Measurements from ENCODE around the gene RNASEH1.
"Not testable (repeated sequence)": the region's sequence is repeated elsewhere in the genome, so short reads cannot be mapped to it uniquely, and the experiment has no call there.

RNASEH1 gene

GRCh38 chr2:3589086-3589485, 31.0 kb upstream of the RNASEH1 start:
- no peak for DNase-seq (ENCODE audit: low spot score)

DNA sequence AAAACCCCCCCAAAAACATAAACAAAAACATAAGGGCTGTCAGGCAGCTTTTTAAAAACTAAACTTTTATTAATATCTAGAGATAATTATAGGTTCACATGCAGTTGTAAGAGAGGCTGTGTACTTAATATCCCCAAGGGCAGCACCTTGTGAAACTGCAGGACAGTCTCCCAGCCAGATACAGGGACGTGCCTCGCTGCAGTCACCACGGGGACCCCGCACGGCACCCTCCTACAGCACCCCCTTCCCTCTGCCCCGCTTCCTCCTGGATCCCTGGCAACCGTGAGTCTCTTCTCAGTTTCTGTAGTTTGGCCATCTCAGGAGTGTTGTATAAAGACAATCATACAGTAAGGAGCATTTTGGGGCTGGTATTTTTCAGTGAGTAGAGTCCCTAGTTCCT, 30.0 kb upstream of the RNASEH1 start:
- DNase-seq (ENCODE audit: low spot score), result no peak

DNA sequence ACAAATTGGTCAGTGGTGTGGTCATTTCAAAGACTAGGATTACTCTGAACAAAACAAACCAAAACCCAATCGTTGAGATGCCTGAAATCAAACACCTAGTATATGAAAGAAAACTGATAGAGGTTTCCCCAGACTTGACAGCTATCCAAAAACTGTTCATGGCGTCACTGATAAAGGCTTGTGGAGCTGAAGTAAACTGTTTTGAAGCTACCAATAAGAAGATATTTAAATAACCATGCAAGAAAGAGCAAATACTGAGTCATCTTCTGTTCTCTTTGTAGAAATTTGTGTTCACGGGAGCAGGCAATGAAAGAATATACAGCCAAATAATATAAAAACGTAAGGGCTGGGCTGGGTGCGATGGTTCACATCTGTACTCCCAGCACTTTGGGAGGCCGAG, 29.3 kb upstream of the RNASEH1 start:
- DNase-seq (ENCODE audit: low spot score), result no peak

- no peak for DNase-seq (ENCODE audit: low spot score)
These were observed 28.9 kb upstream of the RNASEH1 start for GRCh38 chr2:3587021-3587420.

DNA sequence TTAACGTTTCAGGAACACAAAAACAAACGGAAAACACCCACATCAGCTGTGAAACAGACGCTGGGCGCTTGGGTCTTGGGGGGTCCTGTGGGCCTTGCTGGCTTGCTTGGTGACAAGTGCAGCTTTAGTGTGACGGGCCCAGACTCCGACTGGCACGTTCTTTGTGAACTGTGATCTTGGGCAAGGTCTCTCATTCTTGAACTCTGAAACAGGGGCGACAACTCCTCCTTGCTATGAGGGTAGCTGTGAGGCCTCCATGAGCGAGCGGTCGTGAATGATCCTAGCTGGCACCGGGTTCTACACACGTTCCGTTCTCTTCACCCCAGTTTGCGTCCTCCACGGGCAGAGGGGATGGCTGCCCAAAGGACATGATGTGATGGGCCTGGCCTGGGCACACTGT, 28.1 kb upstream of the RNASEH1 start:
- DNase-seq (ENCODE audit: low spot score), result no peak

DNA sequence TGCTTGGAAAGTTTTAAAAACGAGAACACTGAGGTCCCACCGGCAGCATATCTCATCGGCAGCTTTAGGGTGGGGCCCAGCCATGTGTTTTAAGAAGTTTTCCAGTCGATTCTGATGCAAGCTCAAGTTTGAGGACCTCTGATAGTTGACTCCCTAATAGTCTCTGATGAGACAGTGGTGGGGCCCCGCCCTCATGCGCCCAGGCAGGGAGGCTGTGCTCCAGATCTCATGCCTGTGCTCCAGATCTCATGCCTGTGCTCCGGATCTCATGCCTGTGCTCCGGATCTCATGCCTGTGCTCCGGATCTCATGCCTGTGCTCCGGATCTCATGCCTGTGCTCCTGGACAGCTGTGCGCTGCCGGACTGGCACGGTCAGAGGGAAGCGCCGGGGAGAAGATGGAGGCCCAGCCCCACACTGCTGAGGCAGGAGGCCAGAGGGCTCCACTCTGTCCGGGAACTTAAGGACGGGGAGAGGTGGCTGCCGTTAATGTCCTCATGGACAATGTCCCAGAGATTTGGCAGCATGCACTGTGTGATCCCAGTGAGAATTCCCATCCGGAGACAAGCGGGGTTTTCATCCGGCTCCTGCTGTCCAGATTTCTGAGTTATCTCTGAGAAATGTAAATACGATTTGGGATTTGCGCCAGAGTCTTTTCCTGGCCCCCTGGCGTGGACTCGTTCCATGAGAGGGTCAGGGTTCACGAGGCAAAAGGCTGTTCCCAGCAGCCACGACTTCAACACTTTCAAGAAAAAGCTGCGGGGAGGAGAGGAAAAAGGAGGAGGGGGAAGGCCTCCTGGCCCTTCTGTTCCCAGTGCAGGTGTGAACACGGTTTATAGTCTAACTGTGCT, 27.4 kb upstream of the RNASEH1 start:
- no peak for DNase-seq (ENCODE audit: low spot score)

- DNase-seq (ENCODE audit: low spot score), result no peak
These were observed 26.6 kb upstream of the RNASEH1 start for GRCh38 chr2:3584608-3585260.

DNA sequence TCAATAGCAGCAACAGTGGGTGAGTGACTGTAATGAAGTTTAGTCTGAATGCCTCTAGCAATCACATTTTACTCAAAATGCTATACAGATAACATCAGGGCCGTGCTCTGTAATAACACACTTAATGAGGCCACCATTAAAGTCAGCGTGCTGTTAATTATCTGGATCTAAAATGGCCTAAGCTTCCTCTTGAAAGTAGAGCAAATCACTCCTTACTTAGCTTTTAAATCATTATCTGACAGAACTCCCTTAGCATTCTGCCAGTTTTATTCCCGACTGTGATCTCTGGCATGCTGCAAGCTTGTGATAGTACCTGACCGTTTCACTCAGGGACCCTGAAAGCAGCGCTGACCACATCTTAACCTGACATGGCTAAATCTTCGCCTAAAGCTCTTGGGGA, 25.9 kb upstream of the RNASEH1 start:
- no peak for DNase-seq (ENCODE audit: low spot score)

- no peak for DNase-seq (ENCODE audit: low spot score)
These were observed 23.5 kb upstream of the RNASEH1 start for GRCh38 chr2:3581367-3582262.

DNA sequence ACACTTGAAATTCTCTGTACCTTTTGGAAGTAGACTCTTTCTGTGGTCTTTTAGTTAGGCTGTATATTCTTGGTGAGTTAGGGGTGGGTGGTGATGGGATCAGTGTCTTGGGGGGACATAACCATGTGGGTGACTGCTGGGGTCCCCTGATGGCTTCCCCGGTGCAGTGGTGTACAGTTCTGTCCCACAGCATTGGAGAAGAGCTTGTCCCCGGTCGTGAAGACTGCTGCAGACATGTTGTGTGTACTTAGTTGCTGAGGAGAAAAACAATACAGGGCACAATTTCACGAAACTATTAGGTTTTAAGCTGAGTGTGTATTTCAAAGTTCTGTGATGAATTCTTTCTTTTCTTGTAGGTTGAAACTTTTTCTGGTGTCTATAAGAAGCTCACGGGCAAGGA, 22.3 kb upstream of the RNASEH1 start:
- no peak for DNase-seq (ENCODE audit: low spot score)

DNA sequence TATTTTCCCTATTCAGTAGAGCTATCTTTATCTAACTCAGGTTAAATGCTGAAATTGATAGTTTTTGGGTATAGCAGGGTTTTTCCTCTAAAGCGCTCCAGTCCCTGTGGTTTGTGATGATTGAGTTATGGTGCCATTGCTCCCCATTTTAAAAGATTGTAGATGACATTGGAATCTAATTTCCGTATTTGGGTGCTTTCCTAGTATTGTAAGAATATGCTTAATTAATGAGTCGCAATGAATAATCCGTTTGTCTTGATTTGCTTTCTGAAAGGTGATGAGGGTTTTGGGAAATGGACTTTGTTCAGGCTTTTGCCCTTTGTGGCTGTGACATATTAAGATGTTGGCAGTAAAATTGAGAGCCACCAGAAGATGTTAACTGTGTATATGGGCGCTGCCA, 20.9 kb upstream of the RNASEH1 start:
- DNase-seq (ENCODE audit: low spot score), result no peak

DNA sequence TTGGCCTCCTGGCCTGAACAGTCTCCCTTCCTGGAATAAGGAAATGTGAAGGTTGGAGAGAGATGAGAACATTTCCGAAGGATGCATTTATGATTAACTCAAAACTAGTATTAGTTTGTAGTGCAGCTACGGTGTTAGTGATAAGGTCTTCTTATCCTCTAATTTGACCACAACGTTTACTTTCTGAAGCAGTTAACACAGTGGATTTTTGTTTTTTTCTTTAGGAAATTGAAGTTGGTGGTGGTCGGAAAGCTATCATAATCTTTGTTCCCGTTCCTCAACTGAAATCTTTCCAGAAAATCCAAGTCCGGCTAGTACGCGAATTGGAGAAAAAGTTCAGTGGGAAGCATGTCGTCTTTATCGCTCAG, 18.1 kb upstream of the RNASEH1 start:
- DNase-seq (ENCODE audit: low spot score), result not testable (repeated sequence)

- no peak for DNase-seq (ENCODE audit: low spot score)
These were observed 17.6 kb upstream of the RNASEH1 start for GRCh38 chr2:3575534-3576262.

GRCh38 chr2:3574155-3574554, 16.0 kb upstream of the RNASEH1 start:
- DNase-seq (ENCODE audit: low spot score), result no peak

- no peak for DNase-seq (ENCODE audit: low spot score)
These were observed 14.5 kb upstream of the RNASEH1 start for GRCh38 chr2:3572620-3573019.

- DNase-seq (ENCODE audit: low spot score), result no peak
These were observed 13.2 kb upstream of the RNASEH1 start for GRCh38 chr2:3571284-3571683.

GRCh38 chr2:3569656-3570055, 11.5 kb upstream of the RNASEH1 start:
- DNase-seq (ENCODE audit: low spot score), result not testable (repeated sequence)

DNA sequence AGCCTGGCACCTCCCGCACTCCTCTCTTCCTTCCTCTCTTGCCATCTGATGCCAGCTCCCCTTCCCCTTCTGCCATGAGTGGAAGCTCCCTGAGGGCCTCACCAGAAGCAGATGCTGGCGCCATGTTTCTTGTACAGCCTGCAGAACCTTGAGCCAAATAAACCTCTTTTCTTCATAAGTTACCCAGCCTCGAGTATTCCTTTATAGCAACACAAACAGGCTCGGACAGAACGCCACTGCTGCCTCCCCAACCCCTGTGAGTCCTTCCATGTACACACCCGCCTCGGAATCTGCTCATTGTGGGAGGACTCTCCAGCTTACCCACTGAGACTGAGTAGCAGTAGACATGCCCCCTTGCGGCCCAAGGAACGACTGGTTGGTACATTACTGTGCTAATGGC, 8.7 kb upstream of the RNASEH1 start:
- no peak for DNase-seq (ENCODE audit: low spot score)

- DNase-seq (ENCODE audit: low spot score), result no peak
These were observed 7.0 kb upstream of the RNASEH1 start for GRCh38 chr2:3565117-3565516.

DNA sequence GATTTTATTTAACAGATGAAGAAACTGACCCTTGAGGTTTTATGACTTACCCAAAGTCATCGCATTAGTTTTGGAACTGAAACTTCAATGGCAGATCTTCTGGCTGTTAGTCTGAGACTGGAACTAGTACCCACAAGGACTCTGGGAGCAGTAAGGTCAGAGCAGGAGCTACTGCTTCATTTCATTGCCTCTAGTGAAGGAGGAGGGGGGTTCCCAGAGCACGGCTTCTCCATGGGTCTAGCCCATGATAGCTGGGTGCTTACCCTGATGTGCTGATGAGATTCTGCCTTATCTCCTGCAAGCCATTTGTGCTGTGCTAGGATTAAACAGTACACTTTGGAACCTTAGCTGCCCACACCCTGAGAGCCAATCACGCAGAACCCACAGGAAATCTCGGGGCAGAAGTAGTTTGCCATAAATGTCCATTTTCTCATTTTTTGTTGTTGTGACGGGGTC, 5.4 kb upstream of the RNASEH1 start:
- DNase-seq (ENCODE audit: low spot score), result no peak

DNA sequence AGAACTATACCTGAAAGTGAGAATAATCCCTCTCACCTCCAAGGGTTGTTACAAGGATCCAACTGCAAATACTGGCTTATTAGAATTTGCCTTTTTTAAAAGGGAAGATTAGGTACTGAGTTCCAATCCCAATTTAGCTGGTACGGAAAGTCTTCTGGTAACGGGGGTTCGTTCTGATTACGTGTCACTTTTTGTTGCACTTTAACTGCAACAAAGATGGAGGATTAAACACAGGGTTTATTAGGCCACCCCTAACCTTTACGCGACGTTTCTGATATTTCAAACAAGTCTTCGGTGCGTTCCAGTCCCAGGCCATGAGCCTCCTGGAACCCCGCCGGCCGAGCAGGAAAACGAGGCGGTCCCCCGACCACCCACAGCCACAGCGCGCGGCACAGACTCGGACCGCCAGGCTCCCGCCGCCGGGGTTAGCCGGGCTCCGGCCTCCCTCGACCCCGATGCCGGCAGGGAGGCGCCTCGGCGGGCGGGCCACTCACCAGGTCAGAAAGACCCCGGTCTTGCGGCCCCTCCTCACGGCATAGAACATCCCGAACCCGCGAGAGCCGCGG, 411 bp downstream of the RNASEH1 start:
- DNase-seq (ENCODE audit: low spot score), result no peak

DNA sequence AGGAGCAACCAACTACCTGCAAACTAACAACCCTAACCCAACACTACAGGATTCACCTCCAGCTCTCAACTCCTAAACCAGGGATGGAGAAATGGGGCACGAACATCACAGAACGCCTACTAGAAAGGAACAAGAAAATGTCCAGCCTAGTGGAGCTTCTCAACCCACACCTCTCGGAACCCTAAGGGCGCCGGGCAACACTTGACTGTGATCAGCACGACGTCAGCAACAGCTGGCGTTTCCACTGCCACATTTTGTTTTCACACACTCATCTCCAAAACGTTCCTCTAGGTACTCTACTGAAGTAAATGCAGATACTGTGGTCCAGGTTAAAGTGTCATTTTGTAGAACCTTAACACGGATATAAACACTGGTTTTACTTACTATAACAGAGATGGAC, 4.2 kb downstream of the RNASEH1 start:
- DNase-seq (ENCODE audit: low spot score), result no peak
